ENCODE results near the gene NALCN.

Gene NALCN

DNA sequence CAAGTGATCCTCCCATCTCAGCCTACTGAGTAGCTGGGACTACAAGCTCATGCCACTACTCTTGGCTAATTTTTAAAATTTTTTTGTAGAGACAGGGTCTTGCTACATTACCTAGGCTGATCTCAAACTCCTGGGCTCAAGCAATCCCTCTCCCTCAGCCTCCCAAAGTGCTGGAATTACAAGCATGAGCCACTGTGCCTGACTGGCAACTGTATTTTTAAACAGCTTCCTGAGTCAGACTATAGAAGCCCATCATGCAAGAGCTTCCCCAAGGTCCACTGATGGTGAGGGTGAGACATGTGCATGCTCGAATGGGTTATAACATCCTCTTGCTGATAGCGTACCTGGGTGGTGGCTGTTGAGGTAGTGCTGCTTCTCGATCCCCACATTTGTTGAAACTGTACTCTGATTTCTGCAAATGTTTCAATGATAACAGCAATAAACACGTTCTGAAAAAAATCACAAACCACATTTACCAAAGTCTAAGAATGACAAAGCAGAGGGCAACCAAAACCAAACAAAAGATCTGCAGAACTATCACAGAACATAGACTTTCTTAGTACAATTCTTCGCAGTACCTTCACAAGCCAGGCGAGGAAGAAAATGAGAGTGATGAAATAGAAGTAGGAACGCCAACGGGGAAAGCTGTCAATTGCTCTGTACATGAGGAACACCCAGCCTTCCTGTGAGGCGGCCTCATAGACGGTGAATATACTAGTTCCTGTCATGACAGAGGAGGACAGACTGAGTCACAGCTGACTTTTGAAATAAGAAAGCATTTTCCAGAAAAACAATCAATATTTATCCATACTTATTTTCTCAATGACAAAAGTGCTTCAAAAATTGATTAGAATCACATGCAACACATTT lies 124.4 kb downstream of the NALCN start:
- no peak for DNase-seq (ENCODE audit: low read depth in 1 of 2, low spot score in 1 of 2)

DNA sequence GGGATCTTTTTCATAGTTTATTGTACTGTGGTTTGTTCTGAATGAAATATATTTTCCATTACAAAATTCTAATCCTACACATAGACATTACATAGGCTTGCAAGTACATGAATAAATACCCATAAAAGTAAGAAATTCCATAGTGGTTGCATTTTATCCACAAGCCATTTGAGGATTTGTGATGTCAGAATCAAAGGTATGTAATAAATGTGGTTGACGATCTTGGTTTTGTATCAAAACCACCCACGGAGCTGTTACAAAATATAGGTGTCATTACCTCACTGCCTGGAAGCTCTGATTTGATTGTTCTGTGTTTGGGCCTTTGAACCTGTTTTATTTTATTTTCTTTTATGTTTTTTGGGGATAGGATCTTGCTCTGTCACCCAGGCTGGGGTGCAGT lies 125.1 kb downstream of the NALCN start:
- DNase-seq (ENCODE audit: low read depth in 1 of 2, low spot score in 1 of 2): no peak

DNA sequence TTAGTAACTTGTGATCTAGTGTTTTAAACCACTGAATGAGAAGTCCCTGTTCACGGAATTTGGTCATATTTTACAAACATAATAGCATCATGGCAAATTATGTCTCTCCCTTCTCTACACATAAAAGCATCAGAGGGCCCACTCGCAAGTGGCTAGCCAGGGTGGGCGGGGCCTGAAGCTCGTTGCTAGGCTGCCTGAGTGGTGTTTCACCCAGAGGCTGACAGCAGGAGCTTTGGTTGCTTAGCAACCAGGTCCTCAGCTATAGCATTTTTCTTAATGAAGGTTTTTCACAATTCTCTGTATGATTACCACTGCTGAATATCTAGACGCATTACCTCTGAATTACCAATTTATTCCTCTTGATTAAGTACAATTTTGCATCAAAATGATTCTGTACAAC lies 126.5 kb downstream of the NALCN start:
- DNase-seq (ENCODE audit: low read depth in 1 of 2, low spot score in 1 of 2): no peak

DNA sequence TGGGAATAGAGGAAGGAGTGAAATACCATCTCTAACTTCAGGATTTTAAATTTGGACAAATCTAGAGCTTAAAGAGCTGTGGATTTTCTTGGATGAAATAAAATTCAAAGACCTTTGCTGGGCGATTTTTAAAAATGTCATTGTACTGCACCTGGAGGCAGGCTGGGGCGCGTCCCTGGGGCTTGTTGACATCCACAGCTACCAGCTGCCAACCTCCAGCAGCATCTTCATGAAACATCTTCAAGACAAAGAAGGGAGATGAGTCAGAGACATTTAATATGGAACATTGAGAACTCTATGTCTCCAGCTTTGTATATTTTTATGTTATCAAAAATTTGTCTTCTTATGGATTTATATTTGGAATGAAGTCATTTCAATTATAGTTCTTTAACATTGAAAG lies 132.5 kb downstream of the NALCN start:
- DNase-seq (ENCODE audit: low read depth in 1 of 2, low spot score in 1 of 2): no peak

GRCh38 chr13:101272886-101273285 lies 143.4 kb downstream of the NALCN start:
- no peak for DNase-seq (ENCODE audit: low read depth in 1 of 2, low spot score in 1 of 2)

DNA sequence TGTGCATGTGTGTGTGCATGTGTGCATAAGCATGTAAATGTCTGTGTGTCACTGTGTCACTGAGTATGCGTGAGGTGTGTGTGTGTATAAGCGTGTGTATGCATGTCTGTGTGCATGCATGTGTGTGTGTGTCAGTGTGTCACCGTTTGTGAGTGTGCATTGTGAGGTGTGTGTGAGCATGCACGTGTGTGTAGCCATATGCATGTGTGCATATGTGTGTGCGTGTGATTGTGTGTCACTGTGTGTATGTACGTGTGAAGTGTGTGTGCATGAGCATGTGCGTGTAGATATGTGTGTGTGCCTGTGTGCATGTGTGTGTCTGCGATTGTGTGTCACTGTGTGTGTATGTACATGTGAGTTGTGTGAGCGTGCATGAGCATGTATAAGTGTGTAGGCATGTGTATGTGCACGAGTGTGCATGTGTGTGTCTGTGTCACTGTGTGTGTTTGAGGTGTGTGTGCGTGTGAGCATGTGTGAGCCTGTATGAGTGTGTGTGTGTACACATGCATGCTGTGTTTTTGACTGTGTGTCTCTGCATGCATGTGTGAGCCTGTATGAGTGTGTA lies 144.5 kb downstream of the NALCN start:
- no peak for DNase-seq (ENCODE audit: low read depth in 1 of 2, low spot score in 1 of 2)

DNA sequence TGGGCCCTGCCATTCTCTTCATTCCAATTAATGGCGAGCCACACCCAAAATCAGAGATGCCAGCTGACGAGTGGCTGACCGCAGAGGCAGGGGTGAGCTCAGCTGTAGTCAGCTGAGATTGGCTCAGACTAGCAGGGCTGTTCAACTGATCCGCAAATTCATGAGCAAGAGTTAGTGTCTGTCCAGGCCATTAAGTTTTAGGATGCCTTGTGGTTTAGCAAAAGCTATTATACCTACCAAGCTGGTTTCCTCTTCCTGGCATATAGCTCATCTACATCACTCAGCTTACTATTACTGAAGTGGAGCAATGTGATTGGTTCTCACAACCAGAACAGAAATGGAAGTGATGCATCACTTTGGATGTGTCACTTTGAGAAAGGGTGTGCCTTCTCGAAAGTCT lies 148.7 kb downstream of the NALCN start:
- DNase-seq (ENCODE audit: low read depth in 1 of 2, low spot score in 1 of 2): no peak

GRCh38 chr13:101265934-101266333 lies 150.4 kb downstream of the NALCN start:
- no peak for DNase-seq (ENCODE audit: low read depth in 1 of 2, low spot score in 1 of 2)

DNA sequence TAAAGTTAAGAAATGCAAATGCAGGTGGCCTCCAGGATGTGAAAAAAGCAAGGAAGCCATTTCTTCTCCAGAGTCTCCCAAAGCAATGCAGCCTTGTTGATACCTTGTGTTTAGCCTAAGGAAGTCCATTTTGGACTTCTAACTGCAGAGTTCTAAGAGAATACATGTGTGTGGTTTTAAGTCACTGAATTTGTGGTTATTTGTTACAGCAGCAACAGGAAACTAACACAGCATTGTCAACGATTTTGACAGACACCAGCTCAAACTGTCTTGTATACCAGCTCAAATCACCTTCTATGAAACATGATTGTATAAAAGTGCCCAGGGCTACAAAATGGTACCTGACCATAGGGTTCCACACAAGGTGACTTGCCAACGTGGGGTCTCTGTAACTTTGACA lies 151.4 kb downstream of the NALCN start:
- DNase-seq (ENCODE audit: low read depth in 1 of 2, low spot score in 1 of 2): no peak

DNA sequence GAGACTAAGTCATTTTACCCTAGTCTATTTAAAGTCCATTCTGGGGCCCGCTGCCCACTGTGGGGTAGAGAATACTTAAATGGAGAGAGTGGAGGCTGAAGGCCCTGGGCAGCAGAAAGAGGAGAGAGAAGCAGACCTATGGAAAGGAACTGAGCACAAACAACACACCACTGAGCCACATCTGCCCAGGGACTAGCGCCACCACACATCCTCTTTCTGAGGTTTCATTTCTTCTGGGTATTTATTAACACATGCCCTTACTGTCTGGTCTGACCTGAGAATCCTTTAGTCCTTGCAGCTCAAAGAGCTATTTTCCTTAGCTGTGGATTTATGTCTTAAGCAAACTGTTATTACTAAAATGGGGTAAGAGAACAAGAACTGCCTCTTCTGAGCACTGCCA lies 154.0 kb downstream of the NALCN start:
- DNase-seq (ENCODE audit: low read depth in 1 of 2, low spot score in 1 of 2): no peak

- DNase-seq (ENCODE audit: low read depth in 1 of 2, low spot score in 1 of 2): no peak
These were observed 157.8 kb downstream of the NALCN start for GRCh38 chr13:101258509-101258908.

DNA sequence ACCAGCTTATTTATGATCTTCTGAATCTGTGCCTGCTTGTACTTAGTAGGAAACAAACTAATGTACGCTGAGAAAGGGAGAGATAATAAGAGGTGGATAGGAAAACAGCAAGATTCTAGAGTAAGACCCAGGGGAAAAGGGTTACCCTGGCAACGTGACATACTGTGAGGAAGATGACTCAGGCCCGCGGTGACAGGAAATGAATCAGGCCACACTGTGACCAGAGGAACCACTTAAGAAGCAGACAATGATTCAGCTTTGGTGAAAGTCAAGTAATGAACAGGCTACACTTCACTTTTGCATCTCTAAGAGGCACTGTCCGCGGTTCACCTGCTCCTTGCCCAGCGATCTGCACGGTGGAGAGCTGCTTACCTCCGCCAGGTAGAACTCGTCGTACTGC lies 158.2 kb downstream of the NALCN start:
- peak in 1 of 2 donors; percentile 4 for DNase-seq (ENCODE audit: low read depth in 1 of 2, low spot score in 1 of 2)

DNA sequence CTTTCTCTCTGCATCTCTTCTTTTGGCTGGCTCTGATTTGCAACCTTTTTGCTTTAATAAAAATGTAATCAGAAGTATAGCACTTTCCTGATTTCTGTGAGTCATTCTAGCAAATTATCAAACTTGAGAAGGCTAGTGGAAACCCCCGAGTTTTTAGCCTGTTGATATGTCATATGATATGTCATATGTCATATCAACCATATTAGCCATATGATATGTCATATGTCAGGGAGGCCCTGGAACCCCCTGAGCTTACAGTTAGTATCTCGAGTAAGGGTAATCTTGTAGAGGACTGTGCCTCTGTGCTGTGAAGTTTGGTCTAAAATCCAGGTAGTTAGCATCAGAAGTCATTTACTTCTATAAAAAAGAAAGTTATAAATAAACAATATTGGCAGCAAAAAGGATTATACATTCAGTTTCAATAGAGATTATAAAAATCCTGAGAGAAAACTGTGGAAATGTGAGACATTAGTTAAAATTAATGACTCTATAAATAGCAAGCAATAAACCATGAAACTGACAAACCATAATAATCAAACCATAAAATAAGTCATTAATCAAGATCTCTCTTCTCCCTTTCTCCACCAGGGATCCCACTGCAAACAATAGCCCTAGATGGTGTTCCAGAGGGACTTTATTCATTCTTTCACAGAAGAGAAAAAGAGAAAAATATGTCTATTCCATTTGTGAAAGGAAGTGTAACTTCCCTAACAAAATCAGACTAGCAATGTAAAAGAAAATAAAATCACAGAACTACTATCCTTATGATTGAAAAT lies 167.4 kb downstream of the NALCN start:
- DNase-seq (ENCODE audit: low read depth in 1 of 2, low spot score in 1 of 2): no peak

DNA sequence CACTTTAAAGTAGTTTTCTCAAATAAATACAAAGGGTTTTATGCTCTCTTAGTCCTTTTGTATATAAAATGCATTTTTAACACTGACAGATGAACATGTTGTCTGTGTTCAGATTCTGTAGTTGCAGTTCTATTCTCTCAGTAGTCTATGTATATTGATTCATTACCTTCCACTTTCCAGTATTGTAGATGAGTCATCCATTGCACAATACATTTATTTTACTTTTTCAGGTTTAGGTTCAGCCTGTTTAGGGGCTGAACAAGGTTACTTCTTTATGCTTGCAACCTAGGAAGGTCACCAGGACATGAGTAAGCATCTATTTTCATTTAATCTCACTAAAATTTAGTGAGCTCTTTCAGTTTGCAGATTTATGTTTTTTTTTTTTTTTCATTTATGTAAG lies 173.6 kb downstream of the NALCN start:
- DNase-seq (ENCODE audit: low read depth in 1 of 2, low spot score in 1 of 2): no peak

GRCh38 chr13:101238555-101238954 lies 177.8 kb downstream of the NALCN start:
- no peak for DNase-seq (ENCODE audit: low read depth in 1 of 2, low spot score in 1 of 2)

- no peak for DNase-seq (ENCODE audit: low read depth in 1 of 2, low spot score in 1 of 2)
These were observed 184.4 kb downstream of the NALCN start for GRCh38 chr13:101231751-101232428.

DNA sequence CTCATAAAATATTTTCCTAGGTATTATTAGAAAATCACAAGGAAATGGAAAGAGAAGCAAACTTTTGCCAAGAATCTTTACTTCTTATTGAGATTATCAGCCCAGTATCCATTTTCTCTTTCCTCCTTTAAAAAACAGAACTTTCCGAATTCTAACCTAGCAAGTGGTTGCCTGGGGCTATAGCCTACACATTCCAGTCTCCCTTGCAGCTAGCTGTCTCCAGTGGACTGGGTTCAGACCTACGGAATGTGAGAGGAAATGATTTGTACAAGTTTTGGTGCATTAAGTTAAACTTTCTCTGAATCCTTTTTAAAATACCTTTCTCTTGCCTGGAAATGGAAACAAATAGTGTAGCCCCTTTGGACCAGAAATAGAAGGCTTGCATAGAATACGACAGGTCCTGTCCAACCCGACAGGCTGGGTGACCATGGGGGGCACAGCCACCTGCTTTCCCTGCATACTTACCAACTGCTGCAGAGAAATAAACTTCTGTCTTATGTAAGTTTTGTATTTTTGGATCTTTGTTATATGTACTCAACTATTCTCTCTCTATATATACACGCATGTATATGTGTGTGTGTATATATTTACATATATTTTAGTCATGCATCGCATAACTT lies 185.9 kb downstream of the NALCN start:
- no peak for DNase-seq (ENCODE audit: low read depth in 1 of 2, low spot score in 1 of 2)

GRCh38 chr13:101219609-101220265 lies 196.6 kb downstream of the NALCN start:
- DNase-seq (ENCODE audit: low read depth in 1 of 2, low spot score in 1 of 2): no peak

DNA sequence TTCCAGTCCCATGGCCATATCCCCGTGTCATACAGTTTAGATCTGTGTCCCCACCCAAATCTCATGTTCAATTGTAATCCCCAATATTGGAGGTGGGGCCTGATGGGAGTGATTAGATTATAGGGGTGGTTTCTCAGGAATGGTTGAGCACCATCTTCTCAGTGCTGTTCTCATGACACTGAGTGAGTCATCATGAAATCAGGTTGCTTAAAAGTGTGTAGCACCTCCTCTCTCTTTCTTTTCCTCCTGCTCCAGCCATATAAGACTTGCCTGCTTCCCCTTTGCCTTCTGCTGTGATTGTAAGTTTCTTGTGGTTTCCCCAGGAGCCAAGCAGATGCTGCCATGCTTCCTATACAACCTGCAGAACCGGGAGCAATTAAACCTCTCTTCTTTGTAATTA lies 197.8 kb downstream of the NALCN start:
- no peak for DNase-seq (ENCODE audit: low read depth in 1 of 2, low spot score in 1 of 2)

- no peak for DNase-seq (ENCODE audit: low read depth in 1 of 2, low spot score in 1 of 2)
These were observed 199.2 kb downstream of the NALCN start for GRCh38 chr13:101217086-101217485.

- no peak for DNase-seq (ENCODE audit: low read depth in 1 of 2, low spot score in 1 of 2)
These were observed 205.0 kb downstream of the NALCN start for GRCh38 chr13:101211261-101211660.

All from activated T-helper 1 cell treated with anti-CD3 and anti-CD28 coated beads, Interleukin-2, amount 50 U/mL, for 16 hours (primary cell).